ENCODE data around the gene ALDH1L1. TPM values are rescaled to one million over a fixed set of nuclear protein-coding genes. Genes with fewer than 3 reads are reported as not detected.

Gene ALDH1L1
- total RNA-seq, 1 experiment from 2014 or later, result 0.36 TPM

DNA sequence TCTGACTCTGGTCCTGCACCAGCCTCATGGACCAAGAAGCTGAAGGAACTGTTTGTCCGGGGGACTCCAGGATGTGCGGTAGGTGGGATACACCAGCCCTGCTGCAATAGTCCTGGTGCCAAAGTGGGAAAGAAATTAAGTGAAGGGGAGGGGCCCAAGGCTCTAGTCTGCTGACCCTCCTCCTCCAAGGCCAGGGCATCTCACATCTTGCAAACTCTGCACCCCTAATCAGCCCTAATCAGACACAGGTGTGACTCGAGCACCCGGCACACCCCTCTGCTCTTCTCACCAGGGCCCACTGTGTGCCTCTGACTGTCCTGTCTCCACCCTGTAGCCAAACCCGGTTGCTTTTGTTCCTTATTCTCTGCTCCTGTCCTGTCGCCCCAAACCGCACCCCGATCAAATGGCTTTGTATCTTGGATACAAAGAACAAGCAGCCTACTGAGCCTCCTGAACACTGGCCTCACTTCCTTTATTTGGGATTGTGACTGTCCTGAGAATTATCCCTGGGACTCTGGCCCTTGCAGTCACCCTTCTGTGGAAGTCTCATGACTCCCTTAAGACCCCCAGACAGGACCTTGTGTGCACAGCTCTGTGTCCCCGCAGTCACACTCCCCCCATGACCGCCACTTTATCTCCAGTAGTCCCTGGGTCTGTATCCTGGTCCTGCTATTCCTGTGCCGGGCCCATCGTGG lies 69.8 kb downstream of the ALDH1L1 start:
- DNase-seq (ENCODE audit: low read depth, low spot score), result no peak
- ATAC-seq, result no peak
- Histone ChIP-seq H3K36me3 (ENCODE audit: control insufficient read depth, insufficient read depth, low read length) (no peaks in the 10 kb centered on the region), H3K9me3 (ENCODE audit: control insufficient read depth, insufficient read depth, low read depth, low read length) (no peaks in the 10 kb centered on the region), H3K27ac (ENCODE audit: low read length) (no peak overlapping the region), H3K4me1 (ENCODE audit: control insufficient read depth, insufficient read depth, low read length) (no peaks in the 10 kb centered on the region), H3K27me3 (ENCODE audit: control insufficient read depth, insufficient read depth, low read length) (no peaks in the 10 kb centered on the region), H3K4me3 (ENCODE audit: low read depth in 2 of 2, low read length in 2 of 2) (no peak overlapping the region)
- TF ChIP-seq REST (IDR thresholded peaks at IDR 0.05; ENCODE audit: insufficient read depth in 1 of 2, low read depth in 2 of 2, low read length in 1 of 2) (no peak), TCF7L2 (IDR thresholded peaks at IDR 0.05; ENCODE audit: low read depth, low read length) (no peak), SIN3A (IDR thresholded peaks at IDR 0.05; ENCODE audit: borderline replicate concordance, insufficient read depth, low read depth, low read length) (no peak), POLR2AphosphoS5 (IDR thresholded peaks at IDR 0.05; ENCODE audit: low read depth, low read length) (no peak)
- TF ChIP-seq, protein P1, sequence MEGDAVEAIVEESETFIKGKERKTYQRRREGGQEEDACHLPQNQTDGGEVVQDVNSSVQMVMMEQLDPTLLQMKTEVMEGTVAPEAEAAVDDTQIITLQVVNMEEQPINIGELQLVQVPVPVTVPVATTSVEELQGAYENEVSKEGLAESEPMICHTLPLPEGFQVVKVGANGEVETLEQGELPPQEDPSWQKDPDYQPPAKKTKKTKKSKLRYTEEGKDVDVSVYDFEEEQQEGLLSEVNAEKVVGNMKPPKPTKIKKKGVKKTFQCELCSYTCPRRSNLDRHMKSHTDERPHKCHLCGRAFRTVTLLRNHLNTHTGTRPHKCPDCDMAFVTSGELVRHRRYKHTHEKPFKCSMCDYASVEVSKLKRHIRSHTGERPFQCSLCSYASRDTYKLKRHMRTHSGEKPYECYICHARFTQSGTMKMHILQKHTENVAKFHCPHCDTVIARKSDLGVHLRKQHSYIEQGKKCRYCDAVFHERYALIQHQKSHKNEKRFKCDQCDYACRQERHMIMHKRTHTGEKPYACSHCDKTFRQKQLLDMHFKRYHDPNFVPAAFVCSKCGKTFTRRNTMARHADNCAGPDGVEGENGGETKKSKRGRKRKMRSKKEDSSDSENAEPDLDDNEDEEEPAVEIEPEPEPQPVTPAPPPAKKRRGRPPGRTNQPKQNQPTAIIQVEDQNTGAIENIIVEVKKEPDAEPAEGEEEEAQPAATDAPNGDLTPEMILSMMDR (IDR thresholded peaks at IDR 0.05), result no peak
- intact Hi-C loops (cut with micrococcal nuclease; ENCODE audit: unreplicated experiment), result no loop called here
- POLR2A ChIA-PET, result no interaction called here
- in situ Hi-C loops (cut with HindIII; ENCODE audit: low pct_unique_long_range_greater_than_20kb, low sequenced_read_pairs), result no loop called here
- CTCF ChIA-PET, result no interaction called here
- BruUV-seq (replicated peaks), result no TSS peak

- DNase-seq (ENCODE audit: low read depth, low spot score) (no peak), ATAC-seq (no peak)
- TF ChIP-seq, protein P1 (IDR thresholded peaks at IDR 0.05), result no peak
- no peak for TF ChIP-seq REST (IDR thresholded peaks at IDR 0.05; ENCODE audit: insufficient read depth in 1 of 2, low read depth in 2 of 2, low read length in 1 of 2)
- TF ChIP-seq TCF7L2 (IDR thresholded peaks at IDR 0.05; ENCODE audit: low read depth, low read length), result no peak
- no peak for TF ChIP-seq POLR2AphosphoS5 (IDR thresholded peaks at IDR 0.05; ENCODE audit: low read depth, low read length)
- no peak for TF ChIP-seq SIN3A (IDR thresholded peaks at IDR 0.05; ENCODE audit: borderline replicate concordance, insufficient read depth, low read depth, low read length)
- ChIA-PET CTCF (no interaction called here), POLR2A (no interaction called here)
- Histone ChIP-seq H3K27me3 (ENCODE audit: control insufficient read depth, insufficient read depth, low read length) (no peaks in the 10 kb centered on the region), H3K27ac (ENCODE audit: low read length) (no peak overlapping the region), H3K4me1 (ENCODE audit: control insufficient read depth, insufficient read depth, low read length) (no peaks in the 10 kb centered on the region), H3K4me3 (ENCODE audit: low read depth in 2 of 2, low read length in 2 of 2) (no peak overlapping the region), H3K9me3 (ENCODE audit: control insufficient read depth, insufficient read depth, low read depth, low read length) (no peaks in the 10 kb centered on the region), H3K36me3 (ENCODE audit: control insufficient read depth, insufficient read depth, low read length) (no peaks in the 10 kb centered on the region)
- in situ Hi-C loops (cut with HindIII; ENCODE audit: low pct_unique_long_range_greater_than_20kb, low sequenced_read_pairs), result no loop called here
- intact Hi-C loops (cut with micrococcal nuclease; ENCODE audit: unreplicated experiment), result no loop called here
- BruUV-seq (replicated peaks), result no TSS peak
These were observed 70.5 kb downstream of the ALDH1L1 start for GRCh38 chr3:126109880-126110235.
